ENCODE measurements around the gene ABHD16A. TPM values are rescaled to one million over a fixed set of nuclear protein-coding genes. Genes with fewer than 3 reads are reported as not detected.

Gene ABHD16A
- total RNA-seq, 2 experiments from 2014 or later: 28.6 to 32.7 TPM

GRCh38 chr6:31692886-31693285 is 10.2 kb downstream of the ABHD16A start:
- no peak for DNase-seq (ENCODE audit: low spot score)
- peaks cover 78% of the 10 kb centered on the region for H3K36me3 ChIP-seq (ENCODE audit: insufficient read depth, low read length)
- H4K20me1 ChIP-seq (ENCODE audit: insufficient read depth, low read length): no peaks in the 10 kb centered on the region
- H3K4me2 ChIP-seq (ENCODE audit: low read length): no peak overlapping the region
- no peaks in the 10 kb centered on the region for H3K79me2 ChIP-seq (ENCODE audit: insufficient read depth, low read depth, low read length)
- no peak overlapping the region for H3K4me3 ChIP-seq (ENCODE audit: low read depth, low read length, poor library complexity, severe bottlenecking)
- no peak overlapping the region for H2AFZ ChIP-seq (ENCODE audit: low read length)
- H3K4me1 ChIP-seq (ENCODE audit: insufficient read depth, low read length, poor library complexity, severe bottlenecking): peaks cover 12% of the 10 kb centered on the region
- BruUV-seq (replicated peaks): no TSS peak
- TF ChIP-seq EZH2phosphoT487 (IDR thresholded peaks at IDR 0.05; ENCODE audit: borderline replicate concordance, low read depth, low read length) (no peak), CTCF (conservative IDR thresholded peaks at IDR 0.05; ENCODE audit: low read length) (no peak)
- H3K9me2 ChIP-seq (ENCODE audit: insufficient read depth, low read length): no peaks in the 10 kb centered on the region
- no peaks in the 10 kb centered on the region for H3K9me3 ChIP-seq (ENCODE audit: low read length)
- H3K27ac ChIP-seq (ENCODE audit: low read depth, low read length, poor library complexity, severe bottlenecking): no peak overlapping the region
- POLR2A ChIA-PET: no interaction called here
- CTCF ChIA-PET (ENCODE audit: unreplicated experiment): no interaction called here
- intact Hi-C loops (cut with micrococcal nuclease; ENCODE audit: unreplicated experiment): no loop called here

- CTCF ChIA-PET (ENCODE audit: unreplicated experiment): no interaction called here
- TF ChIP-seq EZH2phosphoT487 (IDR thresholded peaks at IDR 0.05; ENCODE audit: borderline replicate concordance, low read depth, low read length): no peak
- no peak for TF ChIP-seq CTCF (conservative IDR thresholded peaks at IDR 0.05; ENCODE audit: low read length)
- POLR2A ChIA-PET: no interaction called here
Measured at GRCh38 chr6:31692353-31692752, 10.8 kb downstream of the ABHD16A start.

GRCh38 chr6:31691564-31692108 is 11.5 kb downstream of the ABHD16A start:
- H3K27ac ChIP-seq (ENCODE audit: low read depth, low read length, poor library complexity, severe bottlenecking): no peak overlapping the region

More at GRCh38 chr6:31692353-31692752, 10.8 kb downstream of the ABHD16A start:
- no peak overlapping the region for H3K27ac ChIP-seq (ENCODE audit: low read depth, low read length, poor library complexity, severe bottlenecking)
- H3K4me2 ChIP-seq (ENCODE audit: low read length): no peak overlapping the region
- no peaks in the 10 kb centered on the region for H3K79me2 ChIP-seq (ENCODE audit: insufficient read depth, low read depth, low read length)
- peaks cover 80% of the 10 kb centered on the region for H3K36me3 ChIP-seq (ENCODE audit: insufficient read depth, low read length)
- peaks cover 12% of the 10 kb centered on the region for H3K4me1 ChIP-seq (ENCODE audit: insufficient read depth, low read length, poor library complexity, severe bottlenecking)
- BruUV-seq (replicated peaks): TSS peak; percentile 48
- intact Hi-C loops (cut with micrococcal nuclease; ENCODE audit: unreplicated experiment): no loop called here
- no peaks in the 10 kb centered on the region for H3K9me2 ChIP-seq (ENCODE audit: insufficient read depth, low read length)
- no peak overlapping the region for H3K4me3 ChIP-seq (ENCODE audit: low read depth, low read length, poor library complexity, severe bottlenecking)
- H4K20me1 ChIP-seq (ENCODE audit: insufficient read depth, low read length): no peaks in the 10 kb centered on the region
- no peak for DNase-seq (ENCODE audit: low spot score)
- H3K9me3 ChIP-seq (ENCODE audit: low read length): no peaks in the 10 kb centered on the region
- H2AFZ ChIP-seq (ENCODE audit: low read length): no peak overlapping the region

More at GRCh38 chr6:31691564-31692108, 11.5 kb downstream of the ABHD16A start:
- TF ChIP-seq EZH2phosphoT487 (IDR thresholded peaks at IDR 0.05; ENCODE audit: borderline replicate concordance, low read depth, low read length): no peak
- TF ChIP-seq CTCF (conservative IDR thresholded peaks at IDR 0.05; ENCODE audit: low read length): no peak
- ChIA-PET POLR2A (no interaction called here), CTCF (ENCODE audit: unreplicated experiment) (no interaction called here)
- Histone ChIP-seq H3K4me2 (ENCODE audit: low read length) (no peak overlapping the region), H3K36me3 (ENCODE audit: insufficient read depth, low read length) (peaks cover 81% of the 10 kb centered on the region), H3K9me3 (ENCODE audit: low read length) (no peaks in the 10 kb centered on the region), H3K79me2 (ENCODE audit: insufficient read depth, low read depth, low read length) (no peaks in the 10 kb centered on the region), H4K20me1 (ENCODE audit: insufficient read depth, low read length) (no peaks in the 10 kb centered on the region), H3K9me2 (ENCODE audit: insufficient read depth, low read length) (no peaks in the 10 kb centered on the region), H3K4me1 (ENCODE audit: insufficient read depth, low read length, poor library complexity, severe bottlenecking) (peaks cover 12% of the 10 kb centered on the region), H2AFZ (ENCODE audit: low read length) (no peak overlapping the region), H3K4me3 (ENCODE audit: low read depth, low read length, poor library complexity, severe bottlenecking) (no peak overlapping the region)
- DNase-seq (ENCODE audit: low spot score): no peak
- intact Hi-C loops (cut with micrococcal nuclease; ENCODE audit: unreplicated experiment): no loop called here
- BruUV-seq (replicated peaks): no TSS peak

Data from OCI-LY7 (cell line).